A549 (cell line): Measurements from ENCODE around the gene ERP44.

Experiments used
- POLR2A ChIP-seq: IDR thresholded peaks from 2 replicates; pipeline ENCODE4 v1.6.1; 2012; ENCODE audit warnings: mild to moderate bottlenecking, low read length
- TF ChIP-seq, protein P1 (sequence below): fragments of >200 bp; sonication (Bioruptor Twin); formaldehyde crosslinking; IDR thresholded peaks from 3 replicates; pipeline ENCODE4 v1.5.1; 2016

DNA sequence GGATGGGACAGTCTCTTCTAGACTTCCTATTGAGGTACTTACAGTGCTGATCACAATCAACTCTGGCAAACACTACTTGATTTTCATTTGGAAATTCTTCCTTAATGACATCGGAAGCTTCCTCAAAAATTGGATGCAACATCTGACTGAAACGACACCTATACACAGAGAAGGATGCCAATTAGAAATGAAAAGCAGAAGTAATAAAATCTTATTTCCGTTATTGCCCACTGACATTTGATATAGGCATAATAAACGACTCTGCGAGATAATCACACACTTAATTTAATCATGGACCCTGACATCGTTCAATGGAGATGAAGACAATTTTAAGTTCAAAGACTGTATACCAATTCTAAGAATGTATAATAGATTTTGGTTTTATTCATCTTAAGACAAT is 46.4 kb downstream of the ERP44 start:
- TF ChIP-seq, protein P1, sequence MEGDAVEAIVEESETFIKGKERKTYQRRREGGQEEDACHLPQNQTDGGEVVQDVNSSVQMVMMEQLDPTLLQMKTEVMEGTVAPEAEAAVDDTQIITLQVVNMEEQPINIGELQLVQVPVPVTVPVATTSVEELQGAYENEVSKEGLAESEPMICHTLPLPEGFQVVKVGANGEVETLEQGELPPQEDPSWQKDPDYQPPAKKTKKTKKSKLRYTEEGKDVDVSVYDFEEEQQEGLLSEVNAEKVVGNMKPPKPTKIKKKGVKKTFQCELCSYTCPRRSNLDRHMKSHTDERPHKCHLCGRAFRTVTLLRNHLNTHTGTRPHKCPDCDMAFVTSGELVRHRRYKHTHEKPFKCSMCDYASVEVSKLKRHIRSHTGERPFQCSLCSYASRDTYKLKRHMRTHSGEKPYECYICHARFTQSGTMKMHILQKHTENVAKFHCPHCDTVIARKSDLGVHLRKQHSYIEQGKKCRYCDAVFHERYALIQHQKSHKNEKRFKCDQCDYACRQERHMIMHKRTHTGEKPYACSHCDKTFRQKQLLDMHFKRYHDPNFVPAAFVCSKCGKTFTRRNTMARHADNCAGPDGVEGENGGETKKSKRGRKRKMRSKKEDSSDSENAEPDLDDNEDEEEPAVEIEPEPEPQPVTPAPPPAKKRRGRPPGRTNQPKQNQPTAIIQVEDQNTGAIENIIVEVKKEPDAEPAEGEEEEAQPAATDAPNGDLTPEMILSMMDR: no peak
- TF ChIP-seq POLR2A: no peak
